ENCODE measurements around the gene CLRN1. TPM values are rescaled to one million over a fixed set of nuclear protein-coding genes. Genes with fewer than 3 reads are reported as not detected.

Gene CLRN1
- total RNA-seq, 4 donors from 2014 or later = not detected

Other genes with a start within 250 kb of the CLRN1 start
- 10 to 100 TPM; 17.8 to 29.0 (median 20.4) TPM for gene SIAH2, start 209.6 kb downstream of the CLRN1 start, total RNA-seq
- not detected for gene MINDY4B, start 67.3 kb downstream of the CLRN1 start, total RNA-seq
- gene MED12L, start 112.9 kb upstream of the CLRN1 start, total RNA-seq = 10 to 100 TPM in 1 of 4 donors, 1 to 10 TPM in 3; 1.6 to 23.7 (median 4.0) TPM
- gene GPR171, start 230.5 kb upstream of the CLRN1 start, total RNA-seq = 1 to 10 TPM; 1.7 to 8.7 (median 2.3) TPM

All from thyroid gland (tissue), 4 donors.